GF-D8 (cell line): Measurements from ENCODE around the gene IFNAR1.

Experiments used
- DNase-seq: peaks from one replicate; lab custom pipeline; 2025; lab: John Stamatoyannopoulos, UW

The IFNAR1 gene

DNA sequence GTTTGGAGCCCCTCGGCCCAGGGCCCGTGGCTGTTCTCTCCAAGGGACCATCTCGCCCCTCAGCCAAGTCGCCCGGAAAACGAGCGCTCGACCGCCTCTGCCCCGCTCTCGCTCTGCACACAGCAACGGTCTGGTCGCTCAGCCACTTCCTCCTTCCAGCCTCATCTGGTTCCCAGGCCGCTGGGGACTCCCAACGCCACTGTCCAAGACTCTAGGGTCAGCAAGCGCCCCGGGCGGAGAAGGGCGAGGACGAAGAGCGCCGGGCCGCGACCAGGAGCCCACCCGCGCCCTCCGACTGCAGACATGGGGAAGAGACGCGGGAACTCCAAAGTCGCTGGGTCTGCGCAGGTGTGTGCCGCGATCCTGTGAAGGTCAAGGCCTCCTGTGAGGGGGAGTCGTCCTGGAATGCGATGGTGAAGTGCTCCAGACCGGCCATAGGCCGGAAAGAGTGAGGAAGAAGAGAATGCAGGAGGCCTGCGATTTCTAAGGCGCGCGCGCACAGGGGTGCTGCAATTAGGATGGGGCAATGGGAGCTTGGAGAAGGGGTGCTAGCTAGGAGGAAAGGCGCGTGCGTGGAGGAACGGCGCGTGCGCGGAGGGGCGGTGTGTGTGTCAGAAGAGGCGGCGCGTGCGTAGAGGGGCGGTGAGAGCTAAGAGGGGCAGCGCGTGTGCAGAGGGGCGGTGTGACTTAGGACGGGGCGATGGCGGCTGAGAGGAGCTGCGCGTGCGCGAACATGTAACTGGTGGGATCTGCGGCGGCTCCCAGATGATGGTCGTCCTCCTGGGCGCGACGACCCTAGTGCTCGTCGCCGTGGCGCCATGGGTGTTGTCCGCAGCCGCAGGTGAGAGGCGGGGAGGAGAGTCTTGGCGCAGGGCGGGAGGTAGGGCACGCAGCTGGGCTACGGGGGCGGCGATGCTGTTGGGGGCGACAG is at the start of gene IFNAR1:
TSS of gene IFNAR1 (plus strand) at position 680 of the 931 bp plus-strand sequence. CDS start at position 766, 86 bp downstream.
- DNase-seq = peak; percentile 99

DNA sequence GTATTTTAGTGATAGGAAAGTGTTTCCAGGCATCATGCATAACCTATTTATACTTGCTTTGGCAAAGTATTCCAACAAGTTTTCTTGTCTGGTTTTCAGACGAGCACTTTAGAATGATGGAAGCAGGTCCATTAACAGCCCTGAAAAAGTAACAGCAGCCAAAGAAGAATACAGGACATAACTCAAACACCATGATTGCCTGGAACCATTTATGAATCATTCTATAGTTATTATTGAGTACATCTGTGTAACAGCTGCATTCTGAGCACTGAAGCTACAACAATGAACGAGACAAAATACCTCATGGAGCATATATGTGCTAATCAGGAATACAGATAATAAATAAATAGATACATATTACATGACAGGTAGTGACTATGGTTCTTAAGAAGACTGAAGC is 46.0 kb upstream of the IFNAR1 start:
- DNase-seq = no peak

GRCh38 chr21:33279330-33279820 is 45.4 kb upstream of the IFNAR1 start:
- no peak for DNase-seq

GRCh38 chr21:33281096-33281652 is 43.6 kb upstream of the IFNAR1 start:
- no peak for DNase-seq

- no peak for DNase-seq
Measured at GRCh38 chr21:33283203-33283602, 41.6 kb upstream of the IFNAR1 start.

GRCh38 chr21:33286076-33286475 is 38.7 kb upstream of the IFNAR1 start:
- no peak for DNase-seq

DNA sequence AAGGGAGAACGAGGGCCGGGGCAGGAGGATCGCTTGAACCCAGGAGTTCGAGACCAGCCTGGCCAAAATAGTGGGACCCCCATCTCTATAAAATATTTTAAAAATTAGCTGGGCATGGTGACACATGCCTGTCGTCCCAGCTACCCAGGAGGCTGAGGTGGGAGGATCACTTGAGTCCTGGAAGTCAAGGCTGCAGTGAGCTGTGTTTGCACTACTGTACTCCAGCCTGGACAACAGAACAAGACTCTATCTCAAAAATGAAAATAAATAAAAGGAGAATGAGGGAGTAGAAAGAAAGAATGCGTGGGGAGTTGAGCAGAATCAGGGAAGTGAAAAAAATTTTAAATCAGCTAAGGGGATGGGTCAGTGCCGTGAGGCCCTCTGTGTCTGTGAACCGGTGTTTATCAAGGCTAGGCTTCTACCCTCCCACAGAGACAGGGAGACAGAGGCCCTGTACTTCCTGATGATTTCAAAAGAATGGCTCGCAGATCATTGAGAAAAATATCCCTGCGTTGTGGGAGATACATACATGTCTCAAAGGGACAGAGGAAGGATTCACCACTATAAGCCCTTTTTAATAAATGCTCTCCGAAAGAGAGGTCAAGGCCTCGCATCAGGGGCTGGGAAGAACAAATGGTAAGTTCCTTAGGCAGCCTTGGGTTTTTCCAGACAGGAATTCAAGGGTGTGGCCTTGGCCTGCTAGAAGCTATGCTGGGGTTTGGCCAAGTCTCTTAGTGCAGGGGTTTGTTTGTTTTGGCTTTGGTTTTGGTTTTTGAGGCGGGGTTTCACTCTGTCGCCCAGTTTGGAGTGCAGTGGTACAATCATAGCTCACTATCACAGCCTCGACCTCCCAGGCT is 37.9 kb upstream of the IFNAR1 start:
- no peak for DNase-seq

- no peak for DNase-seq
Measured at GRCh38 chr21:33289199-33289819, 35.5 kb upstream of the IFNAR1 start.

DNA sequence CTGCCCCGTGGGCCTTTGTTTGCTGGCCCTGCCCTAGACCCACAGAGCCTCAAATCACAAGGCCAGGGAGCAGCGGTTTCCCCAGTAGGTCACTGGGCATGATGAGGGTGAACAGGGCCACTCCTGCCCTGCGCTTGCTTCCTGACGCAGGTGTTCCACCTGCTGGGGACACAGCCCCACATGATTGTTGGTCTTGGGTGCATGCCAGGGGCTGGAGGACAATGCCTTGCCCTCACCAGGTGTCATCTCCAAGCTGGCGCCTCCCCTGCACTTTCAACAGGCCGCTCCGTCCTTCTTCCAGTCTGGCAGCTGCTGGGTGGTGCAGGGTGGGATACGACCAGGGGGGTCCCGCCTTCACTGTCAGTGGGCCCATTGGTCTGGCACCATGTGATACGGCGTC is 34.3 kb upstream of the IFNAR1 start:
- no peak for DNase-seq

- DNase-seq = no peak
Measured at GRCh38 chr21:33291686-33292085, 33.1 kb upstream of the IFNAR1 start.

DNA sequence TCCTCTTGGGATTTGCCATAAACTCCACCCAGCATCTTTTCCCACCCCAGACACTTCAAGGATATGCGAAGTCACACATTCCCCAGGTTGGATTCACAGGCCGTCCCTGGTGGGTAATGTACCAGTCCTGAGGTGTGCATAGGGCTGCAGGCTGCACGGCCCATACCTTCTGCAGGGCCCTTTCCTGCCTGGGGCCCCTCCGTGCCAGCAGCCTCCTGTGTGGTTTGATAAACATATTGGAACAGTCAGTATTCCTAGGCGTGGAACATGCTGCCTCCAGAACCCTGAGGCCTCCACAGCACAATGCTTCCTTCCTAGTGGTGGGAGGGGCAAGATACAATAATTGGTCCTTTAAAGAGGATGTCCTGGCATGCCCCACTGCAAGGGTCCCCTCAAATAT is 32.0 kb upstream of the IFNAR1 start:
- DNase-seq = no peak

DNA sequence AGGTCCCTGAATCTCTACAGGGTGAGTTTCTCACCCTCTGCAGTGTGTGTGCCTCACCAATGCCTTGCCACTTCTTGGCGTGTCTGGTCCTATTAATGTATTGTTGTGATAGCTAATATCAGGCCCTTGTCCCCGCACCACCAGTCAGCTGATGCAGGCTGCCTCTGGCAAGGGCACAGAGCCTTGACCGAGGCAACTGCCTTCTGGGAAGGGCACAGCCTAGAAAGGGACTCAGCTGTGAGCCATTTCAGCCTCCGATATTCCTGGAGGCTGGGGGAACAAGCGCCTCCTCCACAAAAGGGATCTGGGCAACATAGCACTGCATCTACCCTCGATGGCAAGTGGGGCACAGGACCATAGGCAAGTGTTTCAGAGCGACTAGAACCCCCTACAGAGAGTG is 31.6 kb upstream of the IFNAR1 start:
- no peak for DNase-seq

GRCh38 chr21:33293811-33294216 is 31.0 kb upstream of the IFNAR1 start:
- DNase-seq = no peak

DNA sequence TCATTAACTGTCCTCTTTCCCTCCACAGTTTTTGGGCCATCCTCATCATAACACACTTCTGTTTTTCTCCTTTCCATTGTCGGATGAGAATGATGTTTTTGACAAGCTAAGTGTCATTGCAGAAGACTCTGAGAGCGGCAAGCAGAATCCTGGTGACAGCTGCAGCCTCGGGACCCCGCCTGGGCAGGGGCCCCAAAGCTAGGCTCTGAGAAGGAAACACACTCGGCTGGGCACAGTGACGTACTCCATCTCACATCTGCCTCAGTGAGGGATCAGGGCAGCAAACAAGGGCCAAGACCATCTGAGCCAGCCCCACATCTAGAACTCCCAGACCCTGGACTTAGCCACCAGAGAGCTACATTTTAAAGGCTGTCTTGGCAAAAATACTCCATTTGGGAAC is 28.6 kb upstream of the IFNAR1 start:
- no peak for DNase-seq

DNA sequence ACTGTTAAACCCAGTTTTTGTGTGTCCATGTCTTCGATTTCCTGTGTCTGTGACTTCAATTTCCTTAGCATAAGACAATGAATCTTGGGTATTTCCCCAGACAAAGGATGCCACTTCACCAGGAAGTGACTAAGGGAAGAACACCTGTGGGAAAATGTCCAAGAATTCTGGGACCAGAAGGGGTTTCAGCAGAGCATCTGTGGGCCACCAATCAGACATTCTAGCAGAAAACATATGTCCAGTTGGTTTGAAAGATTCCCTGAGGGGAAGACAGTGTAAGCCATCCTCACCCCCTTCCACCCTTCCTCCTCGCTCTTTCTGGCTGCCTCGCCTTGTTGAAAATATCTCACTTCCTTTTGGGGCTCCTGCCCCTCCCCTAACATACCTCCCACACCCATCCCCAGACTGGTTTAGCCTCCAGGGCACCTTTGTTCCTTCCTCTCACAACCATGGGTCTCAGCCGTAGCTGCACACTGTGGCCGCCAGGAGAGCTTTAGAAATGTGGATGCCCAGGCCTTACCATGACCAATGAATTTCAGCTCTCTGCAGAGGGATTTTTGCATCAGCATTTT is 25.5 kb upstream of the IFNAR1 start:
- DNase-seq = no peak

DNA sequence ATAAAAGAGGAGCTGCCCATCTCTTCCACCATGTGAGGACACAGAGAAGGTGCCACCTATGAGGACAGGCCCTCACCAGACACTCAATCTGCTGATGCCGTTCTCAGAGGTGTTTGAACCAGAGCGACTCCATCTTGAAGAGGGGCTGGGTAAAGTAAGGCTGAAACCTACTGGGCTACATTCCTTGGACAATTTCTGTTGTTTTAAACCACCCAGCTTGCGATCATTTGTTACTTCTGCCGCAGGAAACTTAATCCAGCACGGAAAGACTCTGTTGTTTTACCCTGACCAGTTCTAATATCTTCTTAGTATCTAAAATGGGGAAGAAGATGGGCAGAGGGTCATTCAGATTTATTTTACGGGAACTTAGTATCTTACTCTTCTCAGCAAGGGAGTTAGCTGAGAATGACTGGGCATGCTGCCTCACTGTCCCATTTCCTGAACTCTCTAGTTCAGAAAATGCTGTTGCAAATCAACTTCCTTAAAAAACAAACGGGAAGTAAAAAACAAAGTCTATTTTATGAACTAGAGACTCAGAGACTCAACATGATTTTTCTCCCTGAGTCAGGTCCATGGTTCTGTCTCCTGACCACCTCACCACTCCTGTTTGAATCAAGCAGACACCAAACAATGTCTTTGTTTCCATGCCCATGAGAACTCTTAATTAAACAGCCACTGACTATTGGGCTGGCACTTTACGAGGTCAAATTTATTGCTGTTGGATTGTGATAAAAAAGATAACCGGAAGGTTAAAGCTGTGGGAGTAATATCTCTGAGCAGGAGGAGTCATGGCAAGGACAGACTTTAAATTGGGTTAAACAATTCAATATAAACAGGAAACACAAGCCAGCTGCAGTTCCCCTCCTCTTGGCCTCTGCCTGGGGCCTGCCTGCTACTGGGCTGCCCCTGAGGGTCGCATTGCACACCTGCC is 23.8 kb upstream of the IFNAR1 start:
- DNase-seq = peak; percentile 95

GRCh38 chr21:33301632-33302002 is 23.2 kb upstream of the IFNAR1 start:
- DNase-seq = no peak

GRCh38 chr21:33302055-33302454 is 22.7 kb upstream of the IFNAR1 start:
- no peak for DNase-seq

DNA sequence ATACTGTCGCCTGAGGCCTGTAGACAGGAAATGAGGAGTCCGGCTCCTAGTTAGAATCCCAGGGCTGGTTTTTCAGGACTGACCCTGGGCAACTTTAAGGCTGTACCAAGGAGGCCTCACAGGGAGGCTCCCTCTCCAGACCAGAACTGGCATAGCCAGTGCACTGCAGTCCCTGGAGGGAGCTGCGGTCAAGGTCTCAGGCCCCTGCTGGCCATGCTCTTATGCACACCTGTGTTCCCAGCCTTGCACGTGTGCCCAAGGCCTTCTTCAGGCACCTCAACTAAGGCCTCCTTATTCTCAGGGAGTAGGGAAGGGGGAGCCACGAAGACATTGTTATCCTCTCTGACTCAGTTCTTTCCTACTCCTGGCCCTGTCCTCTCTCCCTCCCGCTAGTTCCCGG is 22.0 kb upstream of the IFNAR1 start:
- DNase-seq = no peak

DNA sequence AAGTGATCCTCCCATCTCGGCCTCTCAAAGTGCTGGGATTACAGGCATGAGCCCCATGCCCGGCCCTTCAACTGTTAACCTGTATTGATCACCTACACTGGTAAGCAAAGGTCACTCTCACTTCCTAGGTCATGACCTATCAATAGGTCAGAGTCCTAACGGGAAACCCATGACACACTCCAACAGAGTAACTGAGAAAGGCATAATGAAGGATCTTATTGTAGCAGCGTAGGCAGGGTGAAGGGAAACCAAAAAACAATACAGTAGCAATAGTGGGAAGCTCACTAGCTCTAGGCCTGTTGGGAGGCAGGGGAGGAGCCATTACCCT is 19.5 kb upstream of the IFNAR1 start:
- DNase-seq = no peak

GRCh38 chr21:33305938-33306337 is 18.8 kb upstream of the IFNAR1 start:
- DNase-seq = no peak
